ENCODE results near the gene CNTN1. TPM values are rescaled to one million over a fixed set of nuclear protein-coding genes. Genes with fewer than 3 reads are reported as not detected.

CNTN1 gene
- total and polyA plus RNA-seq, 2 experiments from 2014 or later: 0.58 to 2.4 TPM

- no peak for TF ChIP-seq EZH2 (IDR thresholded peaks at IDR 0.05; ENCODE audit: borderline replicate concordance)
- no peak for TF ChIP-seq EZH2phosphoT487 (IDR thresholded peaks at IDR 0.05; ENCODE audit: low read depth, severe bottlenecking, unreplicated experiment)
- TF ChIP-seq CTCF (IDR thresholded peaks at IDR 0.05; ENCODE audit: poor library complexity): no peak
- Histone ChIP-seq H3K9me2 (replicated peaks; ENCODE audit: insufficient read depth) (no peaks in the 10 kb centered on the region), H2AFZ (no peak overlapping the region), H3K79me2 (no peaks in the 10 kb centered on the region), H3K9me3 (ENCODE audit: low read depth) (no peaks in the 10 kb centered on the region), H3K4me1 (ENCODE audit: insufficient read depth) (no peaks in the 10 kb centered on the region), H4K20me1 (ENCODE audit: insufficient read depth, poor library complexity, severe bottlenecking) (no peaks in the 10 kb centered on the region), H3K4me2 (no peak overlapping the region), H3K27me3 (no peaks in the 10 kb centered on the region), H3K27ac (no peak overlapping the region), H3K36me3 (replicated peaks; ENCODE audit: insufficient read depth, low read depth) (no peaks in the 10 kb centered on the region), H3K4me3 (no peak overlapping the region)
- 82% methylated on average over 2 of the region's 2 CpGs for WGBS (ENCODE audit: low lambda C conversion rate, missing lambda C conversion rate)
- DNase-seq (ENCODE audit: low spot score): no peak
These were observed 260.8 kb downstream of the CNTN1 start for GRCh38 chr12:40953076-40953475.

- H3K9me2 ChIP-seq (replicated peaks; ENCODE audit: insufficient read depth): no peaks in the 10 kb centered on the region
- H3K4me3 ChIP-seq: no peak overlapping the region
- no peaks in the 10 kb centered on the region for H4K20me1 ChIP-seq (ENCODE audit: insufficient read depth, poor library complexity, severe bottlenecking)
- H3K27ac ChIP-seq: no peak overlapping the region
- H2AFZ ChIP-seq: no peak overlapping the region
- H3K4me2 ChIP-seq: no peak overlapping the region
- no peaks in the 10 kb centered on the region for H3K79me2 ChIP-seq
- DNase-seq (ENCODE audit: low spot score): no peak
- TF ChIP-seq CTCF (IDR thresholded peaks at IDR 0.05; ENCODE audit: poor library complexity) (no peak), EZH2phosphoT487 (IDR thresholded peaks at IDR 0.05; ENCODE audit: low read depth, severe bottlenecking, unreplicated experiment) (no peak), EZH2 (IDR thresholded peaks at IDR 0.05; ENCODE audit: borderline replicate concordance) (no peak)
- H3K36me3 ChIP-seq (replicated peaks; ENCODE audit: insufficient read depth, low read depth): no peaks in the 10 kb centered on the region
- 93% methylated on average over 1 of the region's 1 CpG for WGBS (ENCODE audit: low lambda C conversion rate, missing lambda C conversion rate)
- no peaks in the 10 kb centered on the region for H3K9me3 ChIP-seq (ENCODE audit: low read depth)
- no peaks in the 10 kb centered on the region for H3K27me3 ChIP-seq
- no peaks in the 10 kb centered on the region for H3K4me1 ChIP-seq (ENCODE audit: insufficient read depth)
These were observed 265.2 kb downstream of the CNTN1 start for GRCh38 chr12:40957417-40957816.

- no peak for TF ChIP-seq EZH2phosphoT487 (IDR thresholded peaks at IDR 0.05; ENCODE audit: low read depth, severe bottlenecking, unreplicated experiment)
- no peak for TF ChIP-seq CTCF (IDR thresholded peaks at IDR 0.05; ENCODE audit: poor library complexity)
- no peak for TF ChIP-seq EZH2 (IDR thresholded peaks at IDR 0.05; ENCODE audit: borderline replicate concordance)
- no peaks in the 10 kb centered on the region for H3K4me1 ChIP-seq (ENCODE audit: insufficient read depth)
- no peaks in the 10 kb centered on the region for H3K79me2 ChIP-seq
- H3K4me2 ChIP-seq: no peak overlapping the region
- H3K9me3 ChIP-seq (ENCODE audit: low read depth): no peaks in the 10 kb centered on the region
- WGBS (ENCODE audit: low lambda C conversion rate, missing lambda C conversion rate): 76% methylated on average over 2 of the region's 2 CpGs
- H3K9me2 ChIP-seq (replicated peaks; ENCODE audit: insufficient read depth): no peaks in the 10 kb centered on the region
- no peak overlapping the region for H3K4me3 ChIP-seq
- H3K27ac ChIP-seq: no peak overlapping the region
- H4K20me1 ChIP-seq (ENCODE audit: insufficient read depth, poor library complexity, severe bottlenecking): no peaks in the 10 kb centered on the region
- no peaks in the 10 kb centered on the region for H3K27me3 ChIP-seq
- H3K36me3 ChIP-seq (replicated peaks; ENCODE audit: insufficient read depth, low read depth): no peaks in the 10 kb centered on the region
- H2AFZ ChIP-seq: no peak overlapping the region
- DNase-seq (ENCODE audit: low spot score): no peak
These were observed 266.8 kb downstream of the CNTN1 start for GRCh38 chr12:40959041-40959440.

- 71% methylated on average over 2 of the region's 2 CpGs for WGBS (ENCODE audit: low lambda C conversion rate, missing lambda C conversion rate)
- no peak overlapping the region for H3K4me2 ChIP-seq
- H4K20me1 ChIP-seq (ENCODE audit: insufficient read depth, poor library complexity, severe bottlenecking): no peaks in the 10 kb centered on the region
- H2AFZ ChIP-seq: no peak overlapping the region
- no peaks in the 10 kb centered on the region for H3K36me3 ChIP-seq (replicated peaks; ENCODE audit: insufficient read depth, low read depth)
- DNase-seq (ENCODE audit: low spot score): no peak
- no peak for TF ChIP-seq EZH2 (IDR thresholded peaks at IDR 0.05; ENCODE audit: borderline replicate concordance)
- TF ChIP-seq CTCF (IDR thresholded peaks at IDR 0.05; ENCODE audit: poor library complexity): no peak
- TF ChIP-seq EZH2phosphoT487 (IDR thresholded peaks at IDR 0.05; ENCODE audit: low read depth, severe bottlenecking, unreplicated experiment): no peak
- H3K4me3 ChIP-seq: no peak overlapping the region
- H3K4me1 ChIP-seq (ENCODE audit: insufficient read depth): no peaks in the 10 kb centered on the region
- H3K27ac ChIP-seq: no peak overlapping the region
- no peaks in the 10 kb centered on the region for H3K79me2 ChIP-seq
- H3K27me3 ChIP-seq: no peaks in the 10 kb centered on the region
- no peaks in the 10 kb centered on the region for H3K9me2 ChIP-seq (replicated peaks; ENCODE audit: insufficient read depth)
- no peaks in the 10 kb centered on the region for H3K9me3 ChIP-seq (ENCODE audit: low read depth)
These were observed 271.5 kb downstream of the CNTN1 start for GRCh38 chr12:40963751-40964150.

All from hepatocyte (in vitro differentiated cells).